Upper lobe of right lung (tissue), 1 donor: ENCODE data around the gene LMTK2. TPM values are rescaled to one million over a fixed set of nuclear protein-coding genes. Genes with fewer than 3 reads are reported as not detected.

Experiments used
- ATAC-seq: fragments of 200-7000 bp; cut with Tn5 transposase; one replicate; pipeline ENCODE4 v1.9.1; 2020; ENCODE audit warnings: mild to moderate bottlenecking, moderate library complexity
- DNase-seq: peaks from one replicate; pipeline ENCODE4 v3.0.0-alpha.2; 2020
- H3K27ac ChIP-seq: fragments of 200-600 bp; one replicate; pipeline ENCODE4 v1.8.0; 2022
- H3K27me3 ChIP-seq: fragments of 200-600 bp; one replicate; pipeline ENCODE4 v1.8.0; 2022; ENCODE audit warnings: mild to moderate bottlenecking
- H3K36me3 ChIP-seq: fragments of 200-600 bp; one replicate; pipeline ENCODE4 v1.8.0; 2022
- H3K4me1 ChIP-seq: fragments of 200-600 bp; one replicate; pipeline ENCODE4 v1.8.0; 2022
- H3K4me3 ChIP-seq: fragments of 200-600 bp; one replicate; pipeline ENCODE4 v1.8.0; 2022; ENCODE audit warnings: mild to moderate bottlenecking
- H3K9me3 ChIP-seq: fragments of 200-600 bp; one replicate; pipeline ENCODE4 v1.8.0; 2022
- intact Hi-C: fragments of 100-400 bp; cut with DNase I; formaldehyde crosslinking; loops from one replicate; pipeline ENCODE4 v1.11.0; 2022
- total RNA-seq: library from RNA; stranded (reverse); fragmentation: NEBNext Ultra II Directional; extraction: Animal tissue kit (Norgen Biotek cat#: 25700); gene quantifications from one replicate; pipeline ENCODE4 v1.2.1, GENCODE V29; 2021
- TF ChIP-seq, protein P1 (sequence below): fragments of 200-600 bp; IDR thresholded peaks from one replicate; pipeline ENCODE4 v1.8.0; 2022; ENCODE audit warnings: antibody characterized with exemption
- donor health status: DM: no; HTN: yes; CAD: no; lungs with severe emphysema.

Gene LMTK2
- total RNA-seq, 1 donor from 2014 or later: 40.8 TPM

DNA sequence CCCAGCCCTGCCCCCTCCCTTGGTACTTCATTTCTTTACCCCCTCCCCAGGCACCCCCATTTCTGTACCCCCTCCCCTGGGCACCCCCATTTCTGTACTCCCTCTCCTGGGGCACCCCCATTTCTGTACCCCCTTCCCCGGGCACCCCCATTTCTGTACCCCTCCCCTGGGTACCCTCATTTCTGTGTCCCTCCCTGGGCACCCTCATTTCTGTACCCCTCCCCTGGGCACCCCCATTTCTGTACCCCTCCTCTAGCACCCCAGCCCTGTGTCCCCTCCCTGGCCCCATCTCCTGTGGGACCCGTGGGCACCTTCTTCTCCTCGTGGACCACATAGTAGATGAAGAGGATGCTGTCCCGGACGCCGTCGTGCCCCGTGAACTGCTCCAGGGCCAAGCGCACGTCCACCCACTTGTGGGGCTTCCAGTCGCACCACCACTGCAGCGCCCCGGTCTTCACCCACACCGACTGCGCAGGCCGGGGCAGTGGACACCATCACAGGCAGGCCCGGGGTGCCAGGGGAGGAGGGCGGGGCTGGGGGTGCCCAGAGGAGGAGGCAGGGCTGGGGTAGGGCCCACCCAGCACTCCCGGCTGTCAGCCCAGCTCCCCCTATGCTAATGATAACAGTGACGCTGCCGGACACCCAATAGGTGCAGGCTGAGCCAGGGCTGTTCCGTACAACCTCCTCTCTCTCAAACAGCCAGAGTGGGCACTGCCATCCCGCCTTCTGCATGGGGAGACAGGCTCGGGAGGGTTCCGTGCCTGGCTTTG lies 125.0 kb downstream of the LMTK2 start:
- no peak for DNase-seq
- intact Hi-C loops: no loop called here
- no peaks in the 10 kb centered on the region for H3K9me3 ChIP-seq
- no peak for ATAC-seq
- peaks cover 44% of the 10 kb centered on the region for H3K36me3 ChIP-seq
- no peaks in the 10 kb centered on the region for H3K27me3 ChIP-seq
- H3K4me1 ChIP-seq: no peaks in the 10 kb centered on the region
- H3K27ac ChIP-seq: no peak overlapping the region
- TF ChIP-seq, protein P1, sequence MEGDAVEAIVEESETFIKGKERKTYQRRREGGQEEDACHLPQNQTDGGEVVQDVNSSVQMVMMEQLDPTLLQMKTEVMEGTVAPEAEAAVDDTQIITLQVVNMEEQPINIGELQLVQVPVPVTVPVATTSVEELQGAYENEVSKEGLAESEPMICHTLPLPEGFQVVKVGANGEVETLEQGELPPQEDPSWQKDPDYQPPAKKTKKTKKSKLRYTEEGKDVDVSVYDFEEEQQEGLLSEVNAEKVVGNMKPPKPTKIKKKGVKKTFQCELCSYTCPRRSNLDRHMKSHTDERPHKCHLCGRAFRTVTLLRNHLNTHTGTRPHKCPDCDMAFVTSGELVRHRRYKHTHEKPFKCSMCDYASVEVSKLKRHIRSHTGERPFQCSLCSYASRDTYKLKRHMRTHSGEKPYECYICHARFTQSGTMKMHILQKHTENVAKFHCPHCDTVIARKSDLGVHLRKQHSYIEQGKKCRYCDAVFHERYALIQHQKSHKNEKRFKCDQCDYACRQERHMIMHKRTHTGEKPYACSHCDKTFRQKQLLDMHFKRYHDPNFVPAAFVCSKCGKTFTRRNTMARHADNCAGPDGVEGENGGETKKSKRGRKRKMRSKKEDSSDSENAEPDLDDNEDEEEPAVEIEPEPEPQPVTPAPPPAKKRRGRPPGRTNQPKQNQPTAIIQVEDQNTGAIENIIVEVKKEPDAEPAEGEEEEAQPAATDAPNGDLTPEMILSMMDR: no peak
- H3K4me3 ChIP-seq: no peak overlapping the region

DNA sequence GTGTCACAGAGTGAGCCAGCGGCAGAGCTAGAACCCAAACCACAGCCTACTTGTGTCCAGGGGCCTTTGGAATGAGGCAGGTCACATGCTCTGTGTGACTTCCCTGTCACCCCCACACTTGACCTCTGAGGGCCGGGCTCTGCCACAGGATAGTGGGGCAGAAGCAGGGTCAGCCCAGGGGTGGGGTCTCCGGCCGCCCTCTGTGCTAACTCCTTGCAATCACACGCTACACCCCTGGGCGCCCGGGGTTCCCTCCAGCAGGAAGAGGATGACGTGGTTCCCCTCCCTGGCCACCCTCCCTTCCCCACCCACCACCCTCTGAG lies 125.6 kb downstream of the LMTK2 start:
- H3K36me3 ChIP-seq: peaks cover 44% of the 10 kb centered on the region
- no peak overlapping the region for H3K4me3 ChIP-seq
- no peaks in the 10 kb centered on the region for H3K9me3 ChIP-seq
- ATAC-seq (no peak), DNase-seq (no peak)
- H3K27ac ChIP-seq: no peak overlapping the region
- no peaks in the 10 kb centered on the region for H3K4me1 ChIP-seq
- no peaks in the 10 kb centered on the region for H3K27me3 ChIP-seq
- intact Hi-C loops: no loop called here
- TF ChIP-seq, protein P1: no peak

DNA sequence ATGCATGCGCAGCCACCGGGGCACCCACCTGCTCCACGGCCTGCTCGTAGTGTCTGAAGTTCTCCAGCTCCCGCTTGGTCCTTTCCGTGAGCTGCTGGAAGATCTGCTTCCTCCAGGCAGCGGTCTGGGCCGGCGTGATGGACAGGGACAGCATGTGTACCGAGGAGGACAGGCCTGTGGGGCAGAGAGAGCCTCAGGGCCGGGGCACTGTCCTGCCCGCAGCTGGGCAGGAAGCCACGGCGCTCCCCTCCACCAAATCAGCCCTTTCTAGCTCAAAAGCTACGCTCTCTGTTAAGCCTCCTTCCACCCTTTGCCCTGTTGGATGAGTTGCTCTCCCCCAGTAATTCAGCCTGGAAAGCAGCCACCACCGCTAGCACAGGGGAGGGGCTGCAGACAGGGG lies 126.1 kb downstream of the LMTK2 start:
- TF ChIP-seq, protein P1: no peak
- ATAC-seq (no peak), DNase-seq (no peak)
- H3K27ac ChIP-seq: no peak overlapping the region
- intact Hi-C loops: no loop called here
- no peak overlapping the region for H3K4me3 ChIP-seq
- H3K36me3 ChIP-seq: peaks cover 39% of the 10 kb centered on the region
- no peaks in the 10 kb centered on the region for H3K27me3 ChIP-seq
- no peaks in the 10 kb centered on the region for H3K9me3 ChIP-seq
- no peaks in the 10 kb centered on the region for H3K4me1 ChIP-seq

DNA sequence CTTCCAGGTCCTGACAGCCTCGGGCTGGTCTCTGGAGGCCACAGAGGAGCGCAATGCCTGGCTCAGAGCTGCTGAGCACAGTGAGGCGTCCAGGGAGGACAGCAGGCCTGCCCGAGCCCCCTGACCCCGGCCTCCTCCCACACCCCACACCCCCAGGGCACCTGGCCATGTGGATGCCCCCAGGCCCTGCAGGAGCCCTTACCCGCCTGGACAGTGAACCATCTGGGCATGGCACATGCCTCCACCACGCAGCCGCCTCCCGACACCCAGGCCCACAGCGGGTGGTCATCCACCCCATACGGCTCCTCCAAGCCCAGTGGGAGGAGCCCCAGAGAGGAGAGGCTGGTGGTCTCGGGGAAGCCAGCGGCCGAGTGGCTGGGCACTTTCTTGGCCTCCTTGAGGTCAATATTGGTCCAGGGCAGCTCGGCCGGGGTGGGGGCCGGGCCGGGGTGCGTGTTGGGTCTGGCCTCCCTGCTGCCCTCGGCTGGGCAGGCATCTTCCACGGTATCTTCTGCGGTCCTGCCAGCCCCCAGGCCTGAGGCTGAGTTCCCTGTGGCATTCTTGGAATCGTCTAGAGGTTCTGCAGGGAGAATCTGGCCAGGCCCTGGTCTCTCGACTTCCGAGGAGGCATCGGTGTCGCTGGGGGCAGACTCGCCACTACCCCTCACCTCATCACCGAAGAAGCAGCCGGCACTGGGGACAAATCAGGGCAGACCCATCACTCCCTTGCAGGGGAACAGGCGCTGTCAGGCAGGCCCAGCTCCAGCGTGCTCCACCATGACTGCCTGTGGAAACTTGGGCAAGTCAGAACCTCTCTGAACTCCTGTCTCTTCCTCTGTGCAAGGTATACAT lies 126.8 kb downstream of the LMTK2 start:
- intact Hi-C loops: no loop called here
- Histone ChIP-seq H3K9me3 (no peaks in the 10 kb centered on the region), H3K36me3 (peaks cover 38% of the 10 kb centered on the region), H3K27ac (no peak overlapping the region), H3K4me1 (no peaks in the 10 kb centered on the region), H3K27me3 (no peaks in the 10 kb centered on the region), H3K4me3 (no peak overlapping the region)
- ATAC-seq: no peak
- TF ChIP-seq, protein P1: no peak
- DNase-seq: no peak

DNA sequence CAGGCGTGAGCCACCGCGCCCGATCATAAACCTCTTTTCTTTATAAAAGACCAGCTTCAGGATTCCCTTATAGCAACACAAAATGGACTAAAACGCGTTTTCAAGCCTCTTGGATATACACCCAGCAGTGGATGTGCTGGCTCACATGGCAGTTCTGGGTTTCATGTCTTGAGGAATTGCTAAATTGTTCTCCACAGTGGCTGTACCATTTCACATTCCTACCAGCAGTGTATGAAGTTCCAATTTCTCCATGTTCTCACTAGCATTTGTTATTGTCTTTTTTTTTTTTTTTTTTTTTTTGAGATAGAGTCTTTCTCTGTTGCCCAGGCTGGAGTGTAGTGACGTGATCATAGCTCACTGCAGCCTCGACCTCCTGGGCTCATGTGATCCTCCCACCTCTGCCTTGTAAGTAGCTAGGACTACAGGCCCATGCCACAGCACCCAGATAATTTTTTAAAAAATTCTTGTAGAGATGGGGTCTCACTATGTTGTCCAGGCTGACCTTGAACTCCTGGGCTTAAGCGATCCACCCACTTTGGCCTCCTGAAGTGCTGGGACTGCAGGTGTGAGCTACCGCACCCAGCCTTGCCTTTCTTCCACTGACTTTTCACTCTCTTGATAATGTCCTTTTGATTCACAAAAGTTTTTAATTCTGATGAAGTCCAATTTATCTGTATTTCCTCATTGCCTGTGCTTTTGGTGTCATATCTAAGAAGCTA lies 127.9 kb downstream of the LMTK2 start:
- H3K27me3 ChIP-seq: no peaks in the 10 kb centered on the region
- DNase-seq (no peak), ATAC-seq (no peak)
- no peak overlapping the region for H3K27ac ChIP-seq
- no peaks in the 10 kb centered on the region for H3K9me3 ChIP-seq
- H3K4me3 ChIP-seq: no peak overlapping the region
- intact Hi-C loops: no loop called here
- no peaks in the 10 kb centered on the region for H3K4me1 ChIP-seq
- H3K36me3 ChIP-seq: peaks cover 45% of the 10 kb centered on the region
- TF ChIP-seq, protein P1: no peak
